COR-L47 (cell line): ENCODE results near the gene CAMSAP1.
"Not testable (repeated sequence)": the region's sequence is repeated elsewhere in the genome, so short reads cannot be mapped to it uniquely, and the experiment has no call there.

ENCODE experiments used
- DNase-seq: peaks from one replicate; lab custom pipeline; 2025; lab: John Stamatoyannopoulos, UW

The CAMSAP1 gene

GRCh38 chr9:135921749-135922310, 14.5 kb upstream of the CAMSAP1 start:
- DNase-seq = no peak

- no peak for DNase-seq
These were observed 13.7 kb upstream of the CAMSAP1 start for GRCh38 chr9:135920973-135921585.

GRCh38 chr9:135920256-135920930, 13.0 kb upstream of the CAMSAP1 start:
- no peak for DNase-seq

- DNase-seq = no peak
These were observed 12.1 kb upstream of the CAMSAP1 start for GRCh38 chr9:135919318-135919890.

GRCh38 chr9:135916227-135916626, 8.9 kb upstream of the CAMSAP1 start:
- not testable (repeated sequence) for DNase-seq

- no peak for DNase-seq
These were observed 7.6 kb upstream of the CAMSAP1 start for GRCh38 chr9:135914921-135915320.

- DNase-seq = not testable (repeated sequence)
These were observed 3.9 kb upstream of the CAMSAP1 start for GRCh38 chr9:135911233-135911632.

GRCh38 chr9:135910757-135911156, 3.4 kb upstream of the CAMSAP1 start:
- DNase-seq = no peak

- no peak for DNase-seq
These were observed 2.9 kb upstream of the CAMSAP1 start for GRCh38 chr9:135910216-135910615.

GRCh38 chr9:135909371-135909770, 2.0 kb upstream of the CAMSAP1 start:
- no peak for DNase-seq

- no peak for DNase-seq
These were observed 1.4 kb upstream of the CAMSAP1 start for GRCh38 chr9:135908754-135909204.

GRCh38 chr9:135908093-135908753, 877 bp upstream of the CAMSAP1 start:
- no peak for DNase-seq

- DNase-seq = no peak
These were observed 328 bp downstream of the CAMSAP1 start for GRCh38 chr9:135907006-135907430.

GRCh38 chr9:135906291-135907005, 898 bp downstream of the CAMSAP1 start:
- DNase-seq = peak; percentile 16

- DNase-seq = no peak
These were observed 1.7 kb downstream of the CAMSAP1 start for GRCh38 chr9:135905380-135906258.

GRCh38 chr9:135903786-135904520, 3.4 kb downstream of the CAMSAP1 start:
- DNase-seq = no peak

GRCh38 chr9:135903358-135903656, 4.0 kb downstream of the CAMSAP1 start:
- DNase-seq = no peak

GRCh38 chr9:135902655-135903357, 4.5 kb downstream of the CAMSAP1 start:
- DNase-seq = no peak

- DNase-seq = no peak
These were observed 5.5 kb downstream of the CAMSAP1 start for GRCh38 chr9:135901826-135902225.
